Measurements from ENCODE around the gene RNF44.

GRCh38 chr5:176552332-176552869 lies 15.2 kb upstream of the RNF44 start:
- TF ChIP-seq, protein P1, sequence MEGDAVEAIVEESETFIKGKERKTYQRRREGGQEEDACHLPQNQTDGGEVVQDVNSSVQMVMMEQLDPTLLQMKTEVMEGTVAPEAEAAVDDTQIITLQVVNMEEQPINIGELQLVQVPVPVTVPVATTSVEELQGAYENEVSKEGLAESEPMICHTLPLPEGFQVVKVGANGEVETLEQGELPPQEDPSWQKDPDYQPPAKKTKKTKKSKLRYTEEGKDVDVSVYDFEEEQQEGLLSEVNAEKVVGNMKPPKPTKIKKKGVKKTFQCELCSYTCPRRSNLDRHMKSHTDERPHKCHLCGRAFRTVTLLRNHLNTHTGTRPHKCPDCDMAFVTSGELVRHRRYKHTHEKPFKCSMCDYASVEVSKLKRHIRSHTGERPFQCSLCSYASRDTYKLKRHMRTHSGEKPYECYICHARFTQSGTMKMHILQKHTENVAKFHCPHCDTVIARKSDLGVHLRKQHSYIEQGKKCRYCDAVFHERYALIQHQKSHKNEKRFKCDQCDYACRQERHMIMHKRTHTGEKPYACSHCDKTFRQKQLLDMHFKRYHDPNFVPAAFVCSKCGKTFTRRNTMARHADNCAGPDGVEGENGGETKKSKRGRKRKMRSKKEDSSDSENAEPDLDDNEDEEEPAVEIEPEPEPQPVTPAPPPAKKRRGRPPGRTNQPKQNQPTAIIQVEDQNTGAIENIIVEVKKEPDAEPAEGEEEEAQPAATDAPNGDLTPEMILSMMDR (IDR thresholded peaks at IDR 0.05; ENCODE audit: insufficient read depth, low read length), result no peak
- no peak for TF ChIP-seq POLR2AphosphoS5 (IDR thresholded peaks at IDR 0.05; ENCODE audit: low read depth)
- TF ChIP-seq, protein P2, sequence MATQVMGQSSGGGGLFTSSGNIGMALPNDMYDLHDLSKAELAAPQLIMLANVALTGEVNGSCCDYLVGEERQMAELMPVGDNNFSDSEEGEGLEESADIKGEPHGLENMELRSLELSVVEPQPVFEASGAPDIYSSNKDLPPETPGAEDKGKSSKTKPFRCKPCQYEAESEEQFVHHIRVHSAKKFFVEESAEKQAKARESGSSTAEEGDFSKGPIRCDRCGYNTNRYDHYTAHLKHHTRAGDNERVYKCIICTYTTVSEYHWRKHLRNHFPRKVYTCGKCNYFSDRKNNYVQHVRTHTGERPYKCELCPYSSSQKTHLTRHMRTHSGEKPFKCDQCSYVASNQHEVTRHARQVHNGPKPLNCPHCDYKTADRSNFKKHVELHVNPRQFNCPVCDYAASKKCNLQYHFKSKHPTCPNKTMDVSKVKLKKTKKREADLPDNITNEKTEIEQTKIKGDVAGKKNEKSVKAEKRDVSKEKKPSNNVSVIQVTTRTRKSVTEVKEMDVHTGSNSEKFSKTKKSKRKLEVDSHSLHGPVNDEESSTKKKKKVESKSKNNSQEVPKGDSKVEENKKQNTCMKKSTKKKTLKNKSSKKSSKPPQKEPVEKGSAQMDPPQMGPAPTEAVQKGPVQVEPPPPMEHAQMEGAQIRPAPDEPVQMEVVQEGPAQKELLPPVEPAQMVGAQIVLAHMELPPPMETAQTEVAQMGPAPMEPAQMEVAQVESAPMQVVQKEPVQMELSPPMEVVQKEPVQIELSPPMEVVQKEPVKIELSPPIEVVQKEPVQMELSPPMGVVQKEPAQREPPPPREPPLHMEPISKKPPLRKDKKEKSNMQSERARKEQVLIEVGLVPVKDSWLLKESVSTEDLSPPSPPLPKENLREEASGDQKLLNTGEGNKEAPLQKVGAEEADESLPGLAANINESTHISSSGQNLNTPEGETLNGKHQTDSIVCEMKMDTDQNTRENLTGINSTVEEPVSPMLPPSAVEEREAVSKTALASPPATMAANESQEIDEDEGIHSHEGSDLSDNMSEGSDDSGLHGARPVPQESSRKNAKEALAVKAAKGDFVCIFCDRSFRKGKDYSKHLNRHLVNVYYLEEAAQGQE (IDR thresholded peaks at IDR 0.05; ENCODE audit: insufficient replicate concordance, low read depth), result no peak
